HG03460 (cell line): Measurements from ENCODE around the gene RABAC1.
"Not testable (repeated sequence)": the region's sequence is repeated elsewhere in the genome, so short reads cannot be mapped to it uniquely, and the experiment has no call there.

ENCODE experiments used
- ATAC-seq: cut with Tn5 transposase; IDR thresholded peaks from one replicate; pipeline ENCODE4 v1.9.1; 2021; ENCODE audit not compliant: unreplicated experiment

The RABAC1 gene

DNA sequence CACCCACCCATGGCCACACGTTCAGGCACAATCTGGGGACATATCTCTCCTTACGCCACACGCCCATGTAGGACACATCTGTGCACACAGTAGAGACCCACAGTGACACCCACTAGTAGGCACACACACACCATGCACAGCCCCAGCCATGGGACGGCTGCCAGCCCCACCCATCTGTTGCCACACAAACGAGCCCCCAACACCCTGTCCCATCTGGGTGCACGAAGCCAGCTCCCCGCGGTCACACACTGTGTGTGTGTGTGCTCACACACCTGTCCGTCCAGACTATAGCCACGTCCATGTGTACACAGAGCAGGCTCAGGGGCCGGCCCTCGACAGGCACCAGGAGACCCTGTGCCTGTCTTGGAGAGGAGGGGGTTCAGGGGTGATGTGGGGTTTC lies 41.4 kb downstream of the RABAC1 start:
- no peak for ATAC-seq

DNA sequence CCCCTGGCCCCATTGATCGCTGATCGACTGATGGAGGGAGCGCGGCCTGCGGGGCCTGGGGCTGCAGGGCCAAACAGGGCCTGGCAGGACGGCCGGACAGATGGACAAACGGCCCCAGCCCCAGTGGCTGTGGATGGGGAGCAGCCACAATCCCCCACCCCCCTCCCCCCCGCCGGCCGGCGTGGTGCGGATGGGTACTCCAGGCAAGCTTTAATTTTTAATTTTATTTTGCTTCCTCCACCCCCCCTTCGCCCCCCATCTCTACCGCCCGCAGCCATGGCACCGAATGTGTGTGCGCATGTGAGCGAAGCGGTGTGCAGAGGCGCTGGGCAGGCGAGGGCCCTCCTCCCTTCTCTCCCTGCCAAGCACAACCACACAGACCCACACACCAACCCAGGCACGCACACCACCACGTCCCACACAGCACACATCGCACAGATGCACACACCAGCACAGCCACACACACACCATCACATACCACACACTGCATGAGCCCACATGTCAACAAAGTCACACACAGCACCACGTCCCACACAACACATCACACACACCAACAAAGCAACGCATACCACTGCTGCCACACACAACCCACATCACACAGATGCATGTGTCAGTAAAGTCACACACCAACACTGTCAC lies 43.2 kb downstream of the RABAC1 start:
- ATAC-seq: no peak

GRCh38 chr19:41915021-41915775 lies 43.9 kb downstream of the RABAC1 start:
- ATAC-seq: no peak

DNA sequence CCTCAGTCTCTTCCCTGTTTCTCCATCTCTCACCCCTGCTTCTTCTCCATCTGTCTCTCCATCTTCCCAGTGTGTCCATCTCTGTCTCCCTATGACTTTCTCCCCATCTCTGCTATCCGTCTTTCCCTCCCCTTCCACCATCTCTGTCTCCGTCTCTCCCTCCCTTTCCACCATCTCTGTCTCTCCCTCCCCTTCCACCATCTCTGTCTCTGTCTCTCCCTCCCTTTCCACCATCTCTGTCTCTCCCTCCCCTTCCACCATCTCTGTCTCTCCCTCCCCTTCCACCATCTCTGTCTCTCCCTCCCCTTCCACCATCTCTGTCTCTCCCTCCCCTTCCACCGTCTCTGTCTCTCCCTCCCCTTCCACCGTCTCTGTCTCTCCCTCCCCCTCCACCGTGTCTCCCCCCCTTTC lies 44.7 kb downstream of the RABAC1 start:
- ATAC-seq: not testable (repeated sequence)

GRCh38 chr19:41913538-41914423 lies 45.3 kb downstream of the RABAC1 start:
- ATAC-seq: no peak

DNA sequence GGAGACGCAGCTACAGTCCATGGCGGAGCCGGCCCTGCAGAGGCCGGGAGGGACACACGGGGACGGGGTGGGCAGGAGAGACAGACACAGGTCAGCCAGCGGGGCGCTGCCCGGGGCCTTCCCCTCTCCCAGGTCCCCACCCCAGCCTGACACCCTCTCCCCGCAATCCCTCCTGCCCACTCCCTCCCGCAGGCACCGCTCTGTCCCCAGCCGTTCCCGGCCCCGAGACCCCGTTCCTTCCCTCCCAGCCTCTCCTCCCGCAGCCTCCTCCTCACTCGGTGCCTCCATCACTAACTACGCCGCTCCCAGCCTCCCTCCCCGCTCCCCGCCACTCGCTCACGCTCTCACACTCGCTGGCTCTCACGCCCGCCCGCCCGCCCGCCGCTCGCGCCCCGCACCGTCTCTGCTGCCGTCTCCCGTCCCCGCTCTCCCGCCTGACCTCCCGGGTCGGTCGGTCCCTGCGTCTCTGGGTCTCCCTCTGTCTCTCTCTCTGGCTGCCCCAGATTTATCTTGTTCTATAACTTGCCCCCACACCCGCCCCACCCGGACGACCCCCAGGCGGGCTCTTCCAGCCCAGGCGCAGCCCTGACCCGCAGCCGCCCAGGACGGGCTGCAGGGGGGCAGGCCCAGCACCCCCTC lies 46.1 kb downstream of the RABAC1 start:
- ATAC-seq: no peak

DNA sequence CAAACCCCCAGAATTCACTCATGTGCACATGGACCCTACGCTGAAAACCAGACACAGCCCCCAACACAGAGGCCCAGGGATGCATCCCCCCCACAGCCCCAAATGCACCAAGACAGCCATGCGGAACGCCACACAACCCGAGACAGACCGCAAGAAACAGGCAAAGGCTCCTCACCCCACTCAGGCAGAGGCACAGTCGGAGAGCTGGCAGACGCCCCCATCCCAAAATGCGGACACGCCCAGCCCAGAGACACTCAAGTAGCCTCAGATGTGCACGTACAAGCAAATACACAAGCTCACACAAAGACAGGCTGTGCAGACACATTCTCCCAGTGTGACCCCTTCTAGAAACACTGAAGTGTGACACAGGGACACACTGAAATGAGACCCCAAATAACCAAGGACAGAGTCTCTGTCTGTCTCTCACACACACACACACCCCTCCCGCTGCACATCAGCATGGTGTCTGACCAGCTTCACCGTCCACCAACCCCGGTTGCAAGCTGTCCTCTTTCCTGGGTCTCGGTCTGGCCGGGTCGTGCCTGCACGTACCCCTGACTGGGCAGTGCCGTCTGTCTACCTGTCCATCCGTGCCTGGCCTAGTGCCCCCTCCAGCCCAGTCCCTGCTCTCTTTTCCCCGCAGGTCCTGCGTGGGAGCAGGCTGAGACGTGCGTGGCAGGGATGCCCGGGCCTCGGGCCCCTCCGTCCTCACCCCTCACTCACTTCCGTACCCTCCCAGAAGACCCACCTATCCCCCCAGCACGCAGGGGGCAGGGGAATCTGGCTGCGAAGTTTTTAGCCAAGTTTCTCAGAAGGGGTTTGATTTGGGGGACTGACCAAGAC lies 47.0 kb downstream of the RABAC1 start:
- no peak for ATAC-seq

DNA sequence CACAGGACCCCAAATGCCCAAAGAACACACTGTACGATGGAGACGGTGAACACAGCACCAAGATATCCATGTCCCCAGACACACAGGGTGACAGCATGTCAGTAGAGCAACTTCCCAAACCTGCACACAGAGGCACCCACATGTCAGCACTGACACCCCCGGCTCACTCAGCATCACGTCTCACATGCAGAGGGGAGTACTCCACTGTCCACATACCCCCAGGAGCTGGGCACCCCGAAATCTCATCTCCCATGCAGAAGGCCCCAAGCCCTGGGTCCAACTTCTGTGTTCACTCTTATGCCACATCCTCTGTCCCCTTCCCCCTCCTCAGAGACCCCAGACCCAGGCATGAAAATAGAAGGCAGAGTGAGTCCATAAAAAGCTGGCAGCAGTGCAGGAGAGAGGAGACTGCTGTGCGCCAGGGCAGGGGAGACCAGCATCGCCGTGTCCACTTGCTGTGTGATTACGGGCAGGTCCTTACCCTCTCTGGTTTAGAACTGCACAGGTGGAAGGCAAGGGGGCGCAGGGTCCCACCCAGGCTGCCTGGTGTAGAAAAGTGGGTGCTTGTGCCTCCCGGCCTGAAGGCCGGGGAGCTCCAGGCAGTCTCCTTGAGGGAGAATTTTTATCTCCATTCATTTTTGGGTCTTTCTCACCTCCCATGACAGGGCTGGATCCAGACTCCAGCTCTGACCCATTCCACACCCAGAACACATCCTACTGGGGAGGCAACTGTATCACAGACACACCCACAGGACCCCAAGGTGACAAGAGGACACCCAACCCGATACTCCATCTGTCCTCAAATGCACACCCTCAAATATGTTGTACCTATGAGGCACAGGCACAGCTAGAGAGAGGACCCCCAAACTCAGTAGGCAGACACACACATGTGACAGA lies 47.9 kb downstream of the RABAC1 start:
- no peak for ATAC-seq

DNA sequence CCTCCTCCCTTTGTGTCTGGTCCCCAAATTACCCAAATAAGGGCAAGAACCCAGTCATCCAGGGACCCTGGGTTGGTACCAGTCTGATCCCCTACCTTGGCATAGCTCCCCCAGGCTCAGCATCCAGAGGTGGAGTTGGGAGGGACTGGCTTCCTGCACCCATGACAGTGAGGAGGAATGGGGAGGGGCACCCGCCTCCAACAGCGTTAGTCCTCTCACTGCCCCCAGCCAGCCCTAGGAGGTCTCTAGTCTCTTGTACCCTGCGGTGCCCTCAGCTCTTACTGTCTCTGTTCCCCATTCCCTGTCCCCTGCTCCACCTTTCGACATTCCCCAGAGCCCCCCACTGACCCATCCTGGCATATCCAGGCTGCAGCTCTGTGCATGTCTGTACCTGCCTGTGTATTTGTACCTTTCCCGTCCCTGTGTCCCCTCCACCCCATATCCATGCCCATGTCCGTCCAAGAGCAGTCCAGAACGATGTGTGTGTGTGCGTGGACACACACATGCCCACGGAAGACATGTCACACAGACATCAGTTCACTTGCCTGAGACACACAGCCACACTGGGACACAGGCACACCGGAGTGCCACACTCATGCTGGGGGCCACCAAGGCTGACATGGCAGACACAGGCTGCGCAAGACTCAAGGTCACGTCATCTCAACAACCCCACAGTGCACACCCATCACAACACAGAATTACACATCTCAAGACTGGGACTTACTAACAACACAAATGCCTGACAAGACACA lies 48.7 kb downstream of the RABAC1 start:
- ATAC-seq: no peak

GRCh38 chr19:41909706-41910105 lies 49.4 kb downstream of the RABAC1 start:
- no peak for ATAC-seq

- ATAC-seq: no peak
Observed at GRCh38 chr19:41908724-41909464, 50.2 kb downstream of the RABAC1 start.

- ATAC-seq: no peak
Observed at GRCh38 chr19:41907994-41908615, 51.0 kb downstream of the RABAC1 start.

- ATAC-seq: no peak
Observed at GRCh38 chr19:41906916-41907680, 52.0 kb downstream of the RABAC1 start.
